Endodermal cell (in vitro differentiated cells): ENCODE data around the gene WWC1. TPM values are rescaled to one million over a fixed set of nuclear protein-coding genes. Genes with fewer than 3 reads are reported as not detected.

ENCODE experiments used
- DNase-seq: peaks from one replicate; pipeline ENCODE4 v3.0.0-alpha.2; 2017
- H3K27ac ChIP-seq: 2 replicates; pipeline ENCODE4 v1.5.1; 2013; ENCODE audit warnings: mild to moderate bottlenecking, low read depth, low read length, moderate library complexity
- H3K27me3 ChIP-seq: 2 replicates; pipeline ENCODE4 v1.6.1; 2013; ENCODE audit warnings: mild to moderate bottlenecking, low read length, moderate library complexity; ENCODE audit not compliant: insufficient read depth, control insufficient read depth, poor library complexity, severe bottlenecking
- H3K36me3 ChIP-seq: 2 replicates; pipeline ENCODE4 v1.7.0; 2013; ENCODE audit warnings: mild to moderate bottlenecking, low read length, moderate library complexity; ENCODE audit not compliant: control insufficient read depth, insufficient read depth
- H3K4me1 ChIP-seq: one replicate; pipeline ENCODE4 v1.7.0; 2013; ENCODE audit warnings: low read length; ENCODE audit not compliant: control insufficient read depth, insufficient read depth
- H3K4me3 ChIP-seq: 2 replicates; pipeline ENCODE4 v1.5.1; 2013; ENCODE audit warnings: mild to moderate bottlenecking, low read length, moderate library complexity
- H3K9ac ChIP-seq: 2 replicates; pipeline ENCODE4 v1.6.1; 2013; ENCODE audit warnings: mild to moderate bottlenecking, low read length, moderate library complexity; ENCODE audit not compliant: poor library complexity, severe bottlenecking; ENCODE audit errors: extremely low read depth
- H3K9me3 ChIP-seq: 2 replicates; pipeline ENCODE4 v1.6.1; 2013; ENCODE audit warnings: mild to moderate bottlenecking, low read length, moderate library complexity; ENCODE audit not compliant: control insufficient read depth
- H3K27ac Mint-ChIP-seq: 2 replicates; pipeline ENCODE4 v1.8.0; 2020; ENCODE audit warnings: mixed read lengths
- H3K27me3 Mint-ChIP-seq: 2 replicates; pipeline ENCODE4 v1.8.0; 2021; ENCODE audit warnings: mild to moderate bottlenecking, mixed read lengths; ENCODE audit not compliant: insufficient read depth
- H3K36me3 Mint-ChIP-seq: 2 replicates; pipeline ENCODE4 v1.8.0; 2020; ENCODE audit warnings: low read depth, mixed read lengths
- H3K4me1 Mint-ChIP-seq: 2 replicates; pipeline ENCODE4 v1.8.0; 2020; ENCODE audit warnings: mixed read lengths
- H3K4me3 Mint-ChIP-seq: 2 replicates; pipeline ENCODE4 v1.8.0; 2020; ENCODE audit warnings: mild to moderate bottlenecking, moderate library complexity, mixed read lengths
- H3K9me3 Mint-ChIP-seq: 2 replicates; pipeline ENCODE4 v1.8.0; 2020; ENCODE audit warnings: mild to moderate bottlenecking, mixed read lengths
- WGBS, 2 experiments: methylation state at CpG; one replicate each; pipeline versions ENCODE4 v1.1.5 to v1.1.7; 2013; ENCODE audit warnings: missing lambda C conversion rate in 2 of 2, mixed read lengths in 1 of 2; ENCODE audit not compliant: insufficient coverage in 1 of 2, insufficient read length in 1 of 2; 5-methylcytosine and 5-hydroxymethylcytosine counted together
- total RNA-seq, 2 donors: library from RNA; stranded (reverse); fragmentation: NEBNext Ultra II Directional in 1 of 2; extraction: Animal tissue kit (Norgen Biotek cat#: 25700) in 1 of 2; gene quantifications; 2 replicates in 1 of 2; 3 replicates in 1 of 2; pipeline ENCODE4 v1.2.1, GENCODE V29; 2021
- TF ChIP-seq, protein P1 (sequence below): fragments of 200-600 bp; sonication (generic); conservative IDR thresholded peaks from 2 replicates; pipeline ENCODE4 v1.5.0; 2021; ENCODE audit warnings: antibody characterized with exemption, mild to moderate bottlenecking

The WWC1 gene
- total RNA-seq, 2 donors from 2014 or later = 18.4 to 20.3 TPM

DNA sequence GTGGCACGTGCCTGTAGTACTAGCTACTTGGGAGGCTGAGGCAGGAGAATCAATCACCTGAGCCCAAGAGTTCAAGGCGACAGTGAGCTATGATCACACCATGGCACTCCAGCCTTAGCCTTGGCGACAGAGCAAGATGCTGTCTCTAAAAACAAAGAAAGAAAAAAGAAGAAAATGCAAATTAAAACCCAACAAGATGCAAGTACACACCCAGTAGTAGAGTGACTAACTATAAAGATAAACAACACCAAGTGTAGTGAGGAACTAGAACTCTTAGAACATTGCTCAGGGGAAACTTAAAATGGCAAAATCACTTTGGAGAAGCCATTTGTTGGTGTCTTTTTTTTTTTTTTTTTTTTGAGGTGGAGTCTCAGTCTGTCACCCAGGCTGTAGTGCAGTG, 160.1 kb downstream of the WWC1 start:
- DNase-seq = no peak
- Histone ChIP-seq H3K4me1 (no peaks in the 10 kb centered on the region), H3K27ac (no peak overlapping the region), H3K9ac (no peak overlapping the region), H3K27me3 (no peaks in the 10 kb centered on the region), H3K36me3 (no peaks in the 10 kb centered on the region), H3K9me3 (no peaks in the 10 kb centered on the region), H3K4me3 (no peak overlapping the region)
- Mint-ChIP-seq H3K4me3 (no peak overlapping the region), H3K9me3 (no peaks in the 10 kb centered on the region), H3K36me3 (peaks cover 13% of the 10 kb centered on the region), H3K27ac (no peak overlapping the region), H3K4me1 (peaks cover 5% of the 10 kb centered on the region), H3K27me3 (no peaks in the 10 kb centered on the region)
- TF ChIP-seq, protein P1, sequence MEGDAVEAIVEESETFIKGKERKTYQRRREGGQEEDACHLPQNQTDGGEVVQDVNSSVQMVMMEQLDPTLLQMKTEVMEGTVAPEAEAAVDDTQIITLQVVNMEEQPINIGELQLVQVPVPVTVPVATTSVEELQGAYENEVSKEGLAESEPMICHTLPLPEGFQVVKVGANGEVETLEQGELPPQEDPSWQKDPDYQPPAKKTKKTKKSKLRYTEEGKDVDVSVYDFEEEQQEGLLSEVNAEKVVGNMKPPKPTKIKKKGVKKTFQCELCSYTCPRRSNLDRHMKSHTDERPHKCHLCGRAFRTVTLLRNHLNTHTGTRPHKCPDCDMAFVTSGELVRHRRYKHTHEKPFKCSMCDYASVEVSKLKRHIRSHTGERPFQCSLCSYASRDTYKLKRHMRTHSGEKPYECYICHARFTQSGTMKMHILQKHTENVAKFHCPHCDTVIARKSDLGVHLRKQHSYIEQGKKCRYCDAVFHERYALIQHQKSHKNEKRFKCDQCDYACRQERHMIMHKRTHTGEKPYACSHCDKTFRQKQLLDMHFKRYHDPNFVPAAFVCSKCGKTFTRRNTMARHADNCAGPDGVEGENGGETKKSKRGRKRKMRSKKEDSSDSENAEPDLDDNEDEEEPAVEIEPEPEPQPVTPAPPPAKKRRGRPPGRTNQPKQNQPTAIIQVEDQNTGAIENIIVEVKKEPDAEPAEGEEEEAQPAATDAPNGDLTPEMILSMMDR = no peak
- WGBS, 2 experiments = 91 to 92% methylated on average over 3 of the region's 3 CpGs

DNA sequence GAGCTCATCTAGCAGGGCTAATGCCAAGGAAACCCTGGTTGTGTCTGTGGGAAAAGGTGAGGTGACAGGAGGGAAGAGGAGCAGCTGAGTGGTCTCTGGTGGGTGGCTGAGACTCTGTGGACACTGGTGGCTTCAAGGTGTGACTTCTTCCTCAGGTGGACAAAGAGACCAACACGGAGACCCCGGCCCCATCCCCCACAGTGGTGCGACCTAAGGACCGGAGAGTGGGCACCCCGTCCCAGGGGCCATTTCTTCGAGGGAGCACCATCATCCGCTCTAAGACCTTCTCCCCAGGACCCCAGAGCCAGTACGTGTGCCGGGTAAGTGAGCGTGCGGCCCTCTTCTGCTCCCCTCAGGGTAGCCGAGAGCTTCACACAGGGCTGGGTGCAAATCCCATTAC, 163.8 kb downstream of the WWC1 start:
- Mint-ChIP-seq H3K9me3 (no peaks in the 10 kb centered on the region), H3K4me3 (no peak overlapping the region), H3K27ac (no peak overlapping the region), H3K4me1 (peaks cover 5% of the 10 kb centered on the region), H3K27me3 (no peaks in the 10 kb centered on the region), H3K36me3 (peaks cover 34% of the 10 kb centered on the region)
- TF ChIP-seq, protein P1 = no peak
- Histone ChIP-seq H3K27me3 (no peaks in the 10 kb centered on the region), H3K4me1 (no peaks in the 10 kb centered on the region), H3K27ac (no peak overlapping the region), H3K9me3 (no peaks in the 10 kb centered on the region), H3K36me3 (peaks cover 13% of the 10 kb centered on the region), H3K9ac (no peak overlapping the region), H3K4me3 (no peak overlapping the region)
- WGBS, 2 experiments = 91 to 96% methylated on average over 11 to 12 of the region's 12 CpGs
- DNase-seq = no peak

GRCh38 chr5:168457542-168457941, 166.1 kb downstream of the WWC1 start:
- 95 to 100% methylated on average over 2 to 3 of the region's 3 CpGs for WGBS, 2 experiments
- no peak overlapping the region for H3K4me3 ChIP-seq
- H3K9me3 Mint-ChIP-seq = no peaks in the 10 kb centered on the region
- H3K4me1 ChIP-seq = no peaks in the 10 kb centered on the region
- H3K9me3 ChIP-seq = no peaks in the 10 kb centered on the region
- no peak overlapping the region for H3K4me3 Mint-ChIP-seq
- DNase-seq = no peak
- peaks cover 5% of the 10 kb centered on the region for H3K4me1 Mint-ChIP-seq
- H3K27me3 Mint-ChIP-seq = no peaks in the 10 kb centered on the region
- TF ChIP-seq, protein P1 = no peak
- no peaks in the 10 kb centered on the region for H3K27me3 ChIP-seq
- no peak overlapping the region for H3K27ac ChIP-seq
- no peak overlapping the region for H3K9ac ChIP-seq
- no peak overlapping the region for H3K27ac Mint-ChIP-seq
- peaks cover 42% of the 10 kb centered on the region for H3K36me3 Mint-ChIP-seq
- H3K36me3 ChIP-seq = peaks cover 13% of the 10 kb centered on the region
